GM12865 (cell line): ENCODE results near the gene UBASH3B.
A peak's percentile ranks its signal among the peaks of the same experiment; 100 is the strongest.

Source experiments
- DNase-seq: peaks from one replicate; pipeline ENCODE4 v3.0.0; 2010; ENCODE audit warnings: low read depth
- H3K4me3 ChIP-seq: 2 replicates; pipeline ENCODE4 v1.5.1; 2011; ENCODE audit warnings: mild to moderate bottlenecking, low read depth, low read length, control low read depth
- CTCF ChIP-seq: IDR thresholded peaks from 2 replicates; pipeline ENCODE4 v1.5.1; 2011; ENCODE audit warnings: low read length, control low read depth, low read depth, inconsistent platforms; ENCODE audit not compliant: insufficient read depth; ENCODE audit errors: missing control alignments

Gene UBASH3B

GRCh38 chr11:122784325-122784955, 128.9 kb downstream of the UBASH3B start:
- no peak overlapping the region for H3K4me3 ChIP-seq
- TF ChIP-seq CTCF: no peak
- DNase-seq: no peak

- no peak for TF ChIP-seq CTCF
- no peak overlapping the region for H3K4me3 ChIP-seq
- no peak for DNase-seq
Measured at GRCh38 chr11:122785031-122785541, 129.6 kb downstream of the UBASH3B start.

GRCh38 chr11:122786896-122787295, 131.4 kb downstream of the UBASH3B start:
- DNase-seq: no peak
- no peak overlapping the region for H3K4me3 ChIP-seq
- no peak for TF ChIP-seq CTCF

GRCh38 chr11:122788781-122789535, 133.4 kb downstream of the UBASH3B start:
- TF ChIP-seq CTCF: peak; percentile 14
- H3K4me3 ChIP-seq: no peak overlapping the region
- no peak for DNase-seq

GRCh38 chr11:122789907-122790306, 134.4 kb downstream of the UBASH3B start:
- no peak for TF ChIP-seq CTCF
- no peak for DNase-seq

GRCh38 chr11:122791411-122791810, 135.9 kb downstream of the UBASH3B start:
- DNase-seq: no peak
- H3K4me3 ChIP-seq: no peak overlapping the region
- TF ChIP-seq CTCF: no peak

More at GRCh38 chr11:122789907-122790306, 134.4 kb downstream of the UBASH3B start:
- H3K4me3 ChIP-seq: no peak overlapping the region

- no peak overlapping the region for H3K4me3 ChIP-seq
- TF ChIP-seq CTCF: no peak
- DNase-seq: no peak
Measured at GRCh38 chr11:122791836-122792235, 136.3 kb downstream of the UBASH3B start.
